Sciatic nerve (tissue), 2 donors: ENCODE data around the gene GPX5. TPM values are rescaled to one million over a fixed set of nuclear protein-coding genes. Genes with fewer than 3 reads are reported as not detected.
"Not testable (repeated sequence)": the region's sequence is repeated elsewhere in the genome, so short reads cannot be mapped to it uniquely, and the experiment has no call there.

ENCODE experiments used
- ATAC-seq: fragments of 200-7000 bp; cut with Tn5 transposase; one replicate; pipeline ENCODE4 v1.9.1; 2020; ENCODE audit warnings: mild to moderate bottlenecking, moderate library complexity
- DNase-seq: peaks from one replicate; pipeline ENCODE4 v3.0.0-alpha.2; 2020; ENCODE audit warnings: low spot score
- intact Hi-C: fragments of 100-400 bp; cut with DNase I; formaldehyde crosslinking; loops from one replicate; pipeline ENCODE4 v1.14.2; 2022
- total RNA-seq: library from RNA; stranded (reverse); fragmentation: NEBNext Ultra II Directional; extraction: Animal tissue kit (Norgen Biotek cat#: 25700); gene quantifications from one replicate; pipeline ENCODE4 v1.2.1, GENCODE V29; 2021
- donor health status: DM: no; HTN: no; CAD: no.
- donor health status: DM: no; HTN: no; CAD: no.

GPX5 gene, protein sequence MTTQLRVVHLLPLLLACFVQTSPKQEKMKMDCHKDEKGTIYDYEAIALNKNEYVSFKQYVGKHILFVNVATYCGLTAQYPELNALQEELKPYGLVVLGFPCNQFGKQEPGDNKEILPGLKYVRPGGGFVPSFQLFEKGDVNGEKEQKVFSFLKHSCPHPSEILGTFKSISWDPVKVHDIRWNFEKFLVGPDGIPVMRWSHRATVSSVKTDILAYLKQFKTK
- total RNA-seq: not detected

DNA sequence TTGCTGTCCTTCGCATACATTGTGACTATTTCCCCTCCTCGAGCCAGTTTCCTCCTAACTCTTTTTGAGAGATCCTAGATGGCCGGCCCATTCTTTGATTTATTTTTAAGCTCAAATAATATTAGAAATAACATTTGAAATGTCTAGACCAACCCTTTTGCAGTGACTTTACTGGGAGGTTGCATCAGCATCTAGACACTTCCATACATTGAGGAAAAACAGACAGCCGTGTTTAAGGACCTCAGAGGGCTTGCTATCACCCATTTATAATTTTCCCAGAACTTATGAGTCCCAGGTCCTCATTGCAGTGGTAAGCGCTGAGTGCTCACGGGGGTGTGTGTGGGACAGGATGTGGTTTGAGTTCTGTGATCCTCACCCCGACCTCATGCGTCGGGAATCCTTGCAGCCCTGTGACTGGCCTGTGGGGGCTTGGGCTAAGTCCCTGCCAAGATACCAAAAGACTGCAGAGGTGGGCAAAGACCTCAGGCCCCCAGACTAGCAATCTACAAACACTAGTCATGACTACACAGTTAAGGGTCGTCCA, at the start of gene GPX5:
GPX5 (plus strand) TSS at position 386 of the 544 bp plus-strand sequence; CDS start at position 519, 133 bp downstream.
- ATAC-seq (no peak), DNase-seq (no peak)
- intact Hi-C loops: loop anchor here (10.0 kb wide), 1 partner anchor 211 kb away; no protein-coding TSS in a partner anchor

DNA sequence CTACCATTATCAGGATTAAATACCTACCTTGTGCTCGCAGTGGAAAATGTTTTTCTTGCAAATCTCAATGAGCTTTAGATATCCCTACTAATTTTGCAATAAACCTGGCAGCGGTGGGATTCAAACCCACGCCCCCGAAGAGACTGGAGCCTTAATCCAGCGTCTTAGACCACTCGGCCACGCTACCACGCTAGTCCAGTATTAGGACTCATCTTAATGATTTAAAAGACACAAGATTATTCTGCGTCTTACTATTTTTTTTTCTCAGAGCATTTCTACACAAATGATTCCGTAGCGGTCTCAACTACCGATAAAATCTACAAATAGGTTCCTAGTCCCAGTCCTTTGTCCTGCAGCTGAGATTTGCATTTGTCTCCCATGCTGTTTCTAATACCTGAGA, 47.2 kb upstream of the GPX5 start:
- ATAC-seq (no peak), DNase-seq (no peak)
- intact Hi-C loops: no loop called here

DNA sequence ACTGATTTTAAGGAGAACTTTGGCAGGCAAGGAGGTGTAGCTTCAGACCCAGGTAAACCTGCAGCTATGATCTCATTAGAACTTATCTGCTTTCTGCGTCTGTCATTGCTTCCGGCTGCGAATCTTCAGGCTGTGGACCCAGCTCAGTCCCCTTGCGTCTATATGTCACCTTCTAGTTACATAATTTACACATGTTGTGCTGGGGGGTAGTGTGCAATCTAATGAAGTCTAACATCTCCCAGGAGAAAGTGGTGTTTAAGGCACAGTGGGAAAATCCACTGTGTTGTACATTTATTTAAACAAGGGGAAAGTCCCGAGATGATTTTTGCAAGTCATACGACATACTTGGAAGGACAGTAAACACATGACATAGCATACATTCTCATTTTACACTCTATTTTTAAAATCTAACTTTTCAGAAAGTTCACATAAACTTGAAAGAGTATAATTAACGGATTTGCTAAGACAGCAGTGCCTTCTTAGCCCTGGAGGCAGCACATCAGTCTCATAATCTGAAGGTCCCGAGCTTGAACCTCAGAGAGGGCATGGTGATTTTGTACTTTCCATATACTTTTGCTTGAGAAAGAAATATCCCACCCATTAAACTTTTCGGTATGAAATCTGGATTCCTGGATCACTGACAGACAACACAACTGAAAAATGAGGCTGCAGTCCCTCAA, 45.3 kb upstream of the GPX5 start:
- ATAC-seq (no peak), DNase-seq (no peak)
- intact Hi-C loops: no loop called here

DNA sequence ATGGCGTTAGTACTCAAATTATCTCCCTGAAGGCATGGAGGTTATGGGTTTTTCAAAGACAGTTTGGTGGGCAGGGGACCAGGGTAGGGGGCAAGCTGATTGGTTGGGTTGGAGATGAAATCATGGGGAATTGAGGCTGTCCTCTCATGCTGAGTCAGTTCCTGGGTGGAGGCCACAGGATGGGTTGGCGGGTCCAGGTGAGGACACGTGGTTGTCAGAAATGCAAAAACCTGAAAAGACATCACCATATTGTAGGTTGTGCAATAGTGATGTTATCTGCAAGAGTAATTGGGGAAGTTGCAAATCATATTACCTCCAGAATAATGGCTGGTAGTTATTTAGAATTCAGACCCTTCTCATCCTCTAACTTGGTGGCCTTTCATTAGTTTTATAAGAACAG, 40.2 kb upstream of the GPX5 start:
- no peak for ATAC-seq
- intact Hi-C loops: no loop called here
- no peak for DNase-seq

DNA sequence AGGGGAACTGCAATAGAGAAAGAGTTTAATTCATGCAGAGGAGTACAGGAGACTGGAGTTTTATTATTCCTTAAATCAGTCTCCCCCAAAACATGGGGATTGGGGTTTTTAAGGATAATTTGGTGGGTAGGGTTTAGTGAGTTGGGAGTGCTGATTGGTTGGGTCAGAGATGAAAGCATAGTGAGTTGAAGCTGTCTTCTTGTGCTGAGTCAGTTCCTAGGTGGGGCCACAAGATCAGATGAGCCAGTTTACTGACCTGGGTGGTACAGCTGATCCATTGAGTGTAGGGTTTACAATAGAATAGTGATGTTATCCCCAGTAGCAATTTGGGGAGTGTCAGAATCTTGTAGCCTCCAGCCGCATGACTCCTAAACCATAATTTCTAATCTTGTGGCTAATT, 39.1 kb upstream of the GPX5 start:
- no peak for DNase-seq
- ATAC-seq: no peak
- intact Hi-C loops: no loop called here

DNA sequence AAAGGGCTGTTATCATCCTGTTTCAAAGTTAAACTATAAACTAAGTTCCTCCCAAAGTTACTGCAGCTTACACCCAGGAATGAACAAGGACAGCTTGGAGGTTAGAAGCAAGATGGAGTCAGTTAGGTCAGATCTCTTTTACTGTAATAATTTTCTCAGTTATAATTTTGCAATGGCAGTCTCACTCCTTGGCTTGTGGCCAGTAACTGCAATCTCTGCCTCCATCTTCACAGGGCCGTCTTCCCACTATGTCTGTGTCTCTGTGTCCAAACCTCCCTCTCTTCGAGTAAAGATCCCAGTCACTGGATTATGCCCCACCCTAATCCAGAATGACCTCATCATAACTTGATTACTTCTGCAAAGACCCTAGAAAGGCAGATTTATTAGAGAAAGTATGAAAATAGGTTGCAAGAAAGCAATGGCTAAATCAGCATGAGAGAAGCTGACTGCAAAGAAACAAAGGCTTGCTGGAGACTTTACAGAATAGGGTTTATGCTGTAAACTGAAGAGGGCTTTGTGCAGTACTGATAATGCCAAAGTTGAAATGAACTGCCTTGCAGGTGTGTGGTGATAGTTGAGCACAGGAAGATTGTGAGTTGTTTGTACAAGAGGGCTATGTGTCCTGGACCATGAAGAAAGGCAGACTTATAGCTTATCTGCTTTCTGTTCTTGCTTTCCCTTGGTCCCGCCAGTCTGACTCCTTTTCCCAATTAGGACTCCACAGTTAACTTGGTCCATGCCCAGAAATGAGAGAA, 38.5 kb upstream of the GPX5 start:
- intact Hi-C loops: no loop called here
- DNase-seq (no peak), ATAC-seq (no peak)

DNA sequence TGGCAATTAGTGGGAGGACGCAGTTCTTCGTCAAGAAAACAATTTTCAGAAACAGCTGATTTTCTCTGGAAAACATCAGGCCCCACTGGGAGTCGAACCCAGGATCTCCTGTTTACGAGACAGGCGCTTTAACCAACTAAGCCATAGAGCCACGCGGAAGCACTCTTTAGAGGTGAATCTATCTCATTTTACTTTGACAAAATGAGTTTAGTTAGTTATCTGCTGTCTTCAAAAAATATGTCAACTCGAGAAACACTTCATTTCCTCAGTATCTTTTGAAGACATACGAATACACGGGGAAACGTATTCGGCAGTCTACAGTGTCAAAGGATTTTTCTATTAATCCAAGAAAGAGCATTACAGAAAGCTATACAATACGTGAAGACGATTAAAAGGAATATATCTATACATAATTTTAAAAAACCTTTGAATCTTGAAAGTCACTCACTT, 36.7 kb upstream of the GPX5 start:
- peak; percentile 64 for ATAC-seq
- DNase-seq: no peak
- intact Hi-C loops: no loop called here

DNA sequence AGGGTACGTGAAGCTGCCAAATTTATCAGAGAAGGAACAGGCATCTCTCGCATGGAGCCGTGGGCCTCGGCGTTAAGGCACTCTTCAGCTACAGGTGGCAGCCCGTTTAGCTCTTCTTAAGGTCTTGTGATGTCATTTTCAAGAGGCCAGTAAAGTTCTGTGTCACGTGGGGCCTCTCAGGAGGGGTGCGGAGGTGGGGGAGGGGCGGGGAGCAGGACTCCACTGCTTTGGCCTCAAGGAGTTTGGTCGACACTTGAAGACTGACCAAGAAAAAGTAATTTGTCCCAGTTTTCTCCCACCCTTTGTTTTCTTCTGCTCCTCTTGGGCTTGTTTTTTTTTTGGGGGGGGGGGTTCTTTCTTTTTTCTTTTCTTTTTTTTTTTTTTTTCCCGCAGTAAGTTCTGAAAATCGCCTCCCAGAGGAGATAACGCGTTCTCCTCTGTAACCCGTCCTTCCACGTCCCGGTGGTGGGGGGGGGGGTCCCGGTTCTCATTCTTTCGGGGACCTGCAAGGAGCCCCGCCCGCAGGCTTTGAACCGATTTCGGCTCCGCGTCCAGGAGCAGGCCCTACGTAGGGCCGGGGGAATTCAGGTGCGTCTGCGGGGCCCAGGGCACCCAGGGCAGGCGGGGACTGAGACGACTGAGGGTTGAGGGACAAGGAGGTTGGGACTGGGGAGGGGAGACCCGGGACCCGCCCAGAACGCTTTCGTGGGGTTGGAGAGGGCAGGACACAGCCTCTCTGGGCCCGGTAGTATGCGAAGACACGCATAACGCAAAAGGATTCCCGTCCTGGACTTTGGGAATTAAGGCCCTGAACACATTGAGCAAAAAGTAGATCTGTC, 36.1 kb upstream of the GPX5 start:
- ATAC-seq (peak; percentile 96), DNase-seq (peak; percentile 67)
- intact Hi-C loops: no loop called here

DNA sequence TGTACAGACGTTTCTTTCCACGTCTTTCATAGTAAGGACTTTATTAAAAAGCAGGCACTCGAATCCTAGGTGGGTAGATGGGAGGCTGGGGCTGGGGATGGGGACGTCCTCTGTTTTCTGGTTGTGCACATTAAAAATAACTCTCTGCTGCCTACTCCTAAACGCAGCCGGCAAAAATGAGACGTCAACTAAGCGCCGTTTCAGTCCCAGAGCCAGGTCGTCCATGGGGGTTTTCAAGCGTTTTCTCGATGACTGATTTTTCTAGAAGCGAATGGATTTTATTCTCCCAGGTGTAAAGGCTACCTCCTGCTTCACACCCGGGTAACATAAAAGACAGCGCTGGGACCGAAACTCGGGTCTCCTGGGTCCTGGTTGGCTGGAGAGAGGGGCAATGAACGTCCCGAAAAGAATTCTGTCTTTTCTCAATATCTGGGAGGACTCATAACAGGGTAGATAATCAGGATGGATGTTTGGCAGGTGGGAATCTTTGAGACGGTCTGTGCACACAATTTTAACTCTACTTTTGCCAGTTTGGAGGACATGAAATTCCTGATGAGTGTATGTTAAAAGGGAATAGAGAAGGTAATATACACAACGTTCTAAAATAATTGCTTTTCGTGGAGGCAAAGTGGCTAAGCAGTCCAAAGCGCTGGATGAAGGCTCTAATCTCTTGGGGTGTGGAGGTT, 35.3 kb upstream of the GPX5 start:
- DNase-seq: no peak
- ATAC-seq: peak; percentile 72
- intact Hi-C loops: no loop called here

DNA sequence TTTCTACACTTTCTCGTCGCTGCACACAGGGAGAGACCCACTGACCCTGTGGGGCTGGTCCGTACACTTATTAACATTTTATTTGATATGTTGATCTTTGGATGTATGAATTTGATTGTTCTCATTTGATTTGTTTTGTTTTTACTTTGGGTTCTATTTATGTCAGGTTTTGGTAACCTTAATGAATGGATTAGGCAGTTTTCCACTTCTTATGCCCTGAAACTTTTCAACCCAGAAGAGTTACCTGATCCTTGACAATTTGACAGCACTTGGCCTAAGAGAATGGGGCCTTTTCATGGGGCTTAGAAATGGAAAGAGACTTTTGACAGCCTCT, 33.7 kb upstream of the GPX5 start:
- ATAC-seq (no peak), DNase-seq (no peak)
- intact Hi-C loops: no loop called here

DNA sequence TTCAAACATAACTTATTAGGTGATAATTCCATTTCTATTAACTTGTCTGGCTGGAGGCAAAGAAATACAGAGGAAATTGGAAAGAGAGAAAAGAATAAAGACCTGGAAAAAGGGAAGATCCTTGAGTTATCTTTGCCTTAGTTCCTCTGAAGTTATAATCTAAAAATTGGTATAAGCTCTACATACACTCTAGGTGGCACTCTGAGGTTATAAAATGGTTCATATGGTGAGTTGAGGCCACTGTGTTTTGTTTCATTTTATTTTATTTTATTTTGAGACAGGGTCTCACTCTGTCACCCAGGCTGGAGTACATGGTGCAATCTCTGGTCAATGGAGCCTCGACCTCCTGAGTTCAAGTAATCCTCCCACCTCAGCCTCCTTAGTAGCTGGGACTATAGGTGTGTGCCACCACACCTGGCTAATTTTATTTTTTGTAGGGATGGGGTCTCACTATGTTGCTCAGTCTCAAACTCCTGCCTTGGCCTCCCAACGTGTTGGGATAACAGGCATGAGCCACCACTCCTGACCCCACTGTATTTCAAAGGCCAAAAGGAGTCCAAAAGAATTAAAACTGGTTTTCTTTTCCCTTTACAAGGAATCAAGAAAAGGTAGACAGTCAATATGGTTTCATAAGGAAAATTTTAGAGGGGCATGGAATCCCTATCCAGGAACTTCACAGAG, 29.4 kb upstream of the GPX5 start:
- no peak for DNase-seq
- no peak for ATAC-seq
- intact Hi-C loops: no loop called here

DNA sequence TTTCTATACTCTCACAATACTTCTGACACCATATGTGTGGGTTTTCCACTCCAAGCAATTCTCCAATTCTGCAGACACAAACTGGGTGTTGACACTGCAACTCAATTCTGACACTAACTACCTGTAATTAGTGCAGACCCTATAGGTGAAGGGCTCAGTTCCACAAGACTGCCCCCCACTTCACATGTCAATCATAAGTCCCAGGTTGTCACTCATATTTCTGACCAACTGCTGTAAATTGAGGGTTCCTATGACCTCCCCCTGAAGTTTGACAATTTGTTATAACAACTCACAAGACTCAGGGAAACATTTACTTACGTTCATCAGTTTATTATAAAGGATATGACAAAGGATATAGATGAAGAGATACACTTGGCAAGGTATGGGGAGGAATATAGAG, 28.4 kb upstream of the GPX5 start:
- ATAC-seq: no peak
- intact Hi-C loops: no loop called here
- no peak for DNase-seq

DNA sequence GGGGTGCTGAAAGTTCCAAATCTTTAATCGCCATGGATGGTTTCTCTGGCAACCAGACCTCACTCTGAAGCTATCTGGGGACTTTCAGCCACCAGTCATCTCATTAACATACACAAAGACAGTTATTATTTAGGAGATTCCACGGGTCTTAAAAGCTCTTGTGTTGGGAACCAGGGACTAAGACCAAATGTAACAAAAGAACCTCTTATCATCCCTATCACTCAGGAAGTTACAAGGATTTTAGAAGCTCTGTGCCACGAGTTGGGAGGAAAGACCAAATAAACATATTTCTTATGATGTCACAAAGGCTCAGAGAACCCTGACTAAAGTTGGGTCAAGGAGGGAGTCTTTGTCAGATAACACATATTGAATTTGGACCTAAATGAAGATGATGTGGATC, 27.8 kb upstream of the GPX5 start:
- intact Hi-C loops: no loop called here
- DNase-seq: no peak
- ATAC-seq: no peak

DNA sequence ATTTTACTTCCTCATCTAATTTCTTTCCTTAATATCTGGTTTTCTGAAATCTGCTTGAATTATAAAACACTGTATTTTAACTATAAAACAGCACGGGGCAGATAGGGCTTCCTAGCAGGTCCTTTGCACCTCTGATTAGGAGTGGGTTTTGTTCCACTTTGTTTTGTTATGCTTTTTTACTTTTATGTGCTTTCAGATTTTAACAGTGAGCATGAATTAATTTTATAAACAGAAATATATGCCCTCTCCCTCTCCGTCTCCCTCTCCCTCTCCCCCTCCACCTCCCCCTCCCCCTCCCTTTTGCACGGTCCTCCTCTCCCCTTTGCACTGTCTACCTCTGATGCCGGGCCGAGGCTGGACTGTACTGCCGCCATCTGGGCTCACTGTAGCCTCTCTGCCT, 24.4 kb upstream of the GPX5 start:
- intact Hi-C loops: no loop called here
- no peak for ATAC-seq
- DNase-seq: no peak

DNA sequence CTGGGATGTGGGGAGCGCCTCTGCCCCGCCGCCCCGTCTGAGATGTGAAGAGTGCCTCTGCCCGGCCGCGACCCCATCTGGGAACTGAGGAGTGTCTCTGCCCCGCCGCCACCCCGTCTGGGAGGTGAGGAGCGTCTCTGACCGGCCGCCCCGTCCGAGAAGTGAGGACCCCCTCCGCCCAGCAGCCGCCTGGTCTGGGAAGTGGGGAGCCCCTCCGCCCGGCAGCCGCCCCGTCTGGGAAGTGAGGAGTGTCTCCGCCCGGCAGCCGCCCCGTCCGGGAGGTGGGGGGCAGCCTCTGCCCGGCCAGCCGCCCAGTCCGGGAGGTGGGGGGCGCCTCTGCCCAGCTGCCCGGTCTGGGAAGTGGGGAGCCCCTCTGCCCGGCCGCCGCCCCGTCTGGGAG, 23.5 kb upstream of the GPX5 start:
- intact Hi-C loops, ATAC-seq, DNase-seq: not testable (repeated sequence)

DNA sequence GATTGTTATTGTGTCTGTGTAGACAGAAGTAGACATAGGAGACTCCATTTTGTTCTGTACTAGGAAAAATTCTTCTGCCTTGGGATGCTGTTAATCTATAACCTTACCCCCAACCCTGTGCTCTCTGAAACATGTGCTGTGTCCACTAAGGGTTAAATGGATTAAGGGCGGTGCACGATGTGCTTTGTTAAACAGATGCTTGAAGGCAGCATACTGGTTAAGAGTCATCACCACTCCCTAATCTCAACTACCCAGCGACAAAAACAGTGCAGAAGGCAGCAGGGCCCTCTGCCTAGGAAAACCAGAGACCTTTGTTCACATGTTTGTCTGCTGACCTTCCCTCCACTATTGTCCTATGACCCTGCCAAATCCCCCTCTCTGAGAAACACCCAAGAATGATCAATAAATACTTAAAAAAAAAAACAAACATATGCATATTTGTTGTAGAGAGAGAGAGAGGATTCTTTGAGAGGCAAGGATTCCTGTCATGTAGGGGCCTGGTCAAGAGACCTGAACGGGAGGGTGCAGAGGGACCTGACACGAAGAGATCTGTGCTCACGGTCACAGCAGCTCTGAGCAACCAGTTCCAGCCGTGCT, 22.9 kb upstream of the GPX5 start:
- intact Hi-C loops, DNase-seq, ATAC-seq: not testable (repeated sequence)

DNA sequence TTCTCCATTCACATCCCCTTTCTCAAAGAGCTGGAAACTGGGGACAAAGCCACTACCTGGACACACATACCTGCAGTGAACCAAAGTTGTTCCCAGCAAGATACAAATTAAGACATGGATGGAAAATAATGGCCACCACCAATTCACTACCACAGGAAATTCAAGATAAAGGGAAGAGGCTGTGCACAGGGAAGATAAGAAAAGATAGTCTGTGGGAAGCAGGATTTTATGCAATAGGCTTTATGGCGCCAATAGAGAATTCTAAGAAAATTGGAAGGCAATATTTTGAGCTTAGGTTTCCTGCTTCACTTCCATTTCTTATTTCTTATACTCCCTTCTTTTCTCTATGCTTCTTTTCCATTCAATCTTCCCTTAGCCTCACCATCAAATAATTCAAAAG, 19.9 kb upstream of the GPX5 start:
- ATAC-seq: no peak
- intact Hi-C loops: no loop called here
- no peak for DNase-seq
